Hepatocyte (in vitro differentiated cells): ENCODE data around the gene TMEM244.

ENCODE experiments used
- EZH2 ChIP-seq: fragments of 200-600 bp; sonication (generic); IDR thresholded peaks from 2 replicates; pipeline ENCODE4 v1.6.1; 2016; ENCODE audit warnings: antibody characterized with exemption, mild to moderate bottlenecking, borderline replicate concordance
- EZH2phosphoT487 ChIP-seq: fragments of 200-600 bp; sonication (generic); IDR thresholded peaks from one replicate; pipeline ENCODE4 v1.6.1; 2018; ENCODE audit warnings: antibody characterized with exemption, mild to moderate bottlenecking, low read depth, moderate library complexity; ENCODE audit not compliant: unreplicated experiment, severe bottlenecking
- TF ChIP-seq, protein P1 (sequence below): fragments of 200-600 bp; sonication (generic); IDR thresholded peaks from 2 replicates; pipeline ENCODE4 v1.5.1; 2016; ENCODE audit warnings: antibody characterized with exemption, mild to moderate bottlenecking; ENCODE audit not compliant: poor library complexity

DNA sequence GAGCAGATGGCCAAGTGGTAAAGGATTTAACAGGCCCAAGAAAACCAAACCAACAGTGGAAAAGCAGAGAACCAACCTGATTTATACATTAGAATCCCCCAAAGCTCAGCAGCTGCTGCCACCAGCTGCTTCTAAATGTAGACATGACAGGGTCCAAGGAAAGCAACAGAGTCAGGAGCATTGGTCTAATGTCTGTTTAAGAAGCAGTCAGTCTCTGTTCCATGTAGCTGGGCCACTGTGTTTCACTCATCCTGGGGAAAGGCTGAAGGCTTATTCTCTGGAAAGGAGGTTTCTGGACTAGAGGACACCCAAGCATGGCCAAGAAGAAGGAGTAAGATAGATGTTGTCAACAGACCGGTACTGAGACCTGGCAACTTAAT lies 75.4 kb downstream of the TMEM244 start:
- TF ChIP-seq, protein P1, sequence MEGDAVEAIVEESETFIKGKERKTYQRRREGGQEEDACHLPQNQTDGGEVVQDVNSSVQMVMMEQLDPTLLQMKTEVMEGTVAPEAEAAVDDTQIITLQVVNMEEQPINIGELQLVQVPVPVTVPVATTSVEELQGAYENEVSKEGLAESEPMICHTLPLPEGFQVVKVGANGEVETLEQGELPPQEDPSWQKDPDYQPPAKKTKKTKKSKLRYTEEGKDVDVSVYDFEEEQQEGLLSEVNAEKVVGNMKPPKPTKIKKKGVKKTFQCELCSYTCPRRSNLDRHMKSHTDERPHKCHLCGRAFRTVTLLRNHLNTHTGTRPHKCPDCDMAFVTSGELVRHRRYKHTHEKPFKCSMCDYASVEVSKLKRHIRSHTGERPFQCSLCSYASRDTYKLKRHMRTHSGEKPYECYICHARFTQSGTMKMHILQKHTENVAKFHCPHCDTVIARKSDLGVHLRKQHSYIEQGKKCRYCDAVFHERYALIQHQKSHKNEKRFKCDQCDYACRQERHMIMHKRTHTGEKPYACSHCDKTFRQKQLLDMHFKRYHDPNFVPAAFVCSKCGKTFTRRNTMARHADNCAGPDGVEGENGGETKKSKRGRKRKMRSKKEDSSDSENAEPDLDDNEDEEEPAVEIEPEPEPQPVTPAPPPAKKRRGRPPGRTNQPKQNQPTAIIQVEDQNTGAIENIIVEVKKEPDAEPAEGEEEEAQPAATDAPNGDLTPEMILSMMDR, result no peak
- TF ChIP-seq EZH2, result no peak
- TF ChIP-seq EZH2phosphoT487, result no peak
